Endothelial cell of hepatic sinusoid (primary cell): ENCODE measurements around the gene RGS19.

Experiments
- in situ Hi-C: cut with HindIII; loops from 2 replicates; pipeline ENCODE4 v1.10.0; 2017; ENCODE audit warnings: low sequenced_read_pairs

RGS19 gene

GRCh38 chr20:64108731-64109681 lies 29.7 kb upstream of the RGS19 start:
- in situ Hi-C loops, result no loop called here

- in situ Hi-C loops, result no loop called here
Observed at GRCh38 chr20:64107736-64108457, 28.6 kb upstream of the RGS19 start.

GRCh38 chr20:64106981-64107735 lies 27.8 kb upstream of the RGS19 start, which contains the start of gene NPBWR2:
TSS of gene NPBWR2 (minus strand) at chr20:64107565. CDS start at chr20:64106831, 734 bp downstream.
- in situ Hi-C loops, result no loop called here

DNA sequence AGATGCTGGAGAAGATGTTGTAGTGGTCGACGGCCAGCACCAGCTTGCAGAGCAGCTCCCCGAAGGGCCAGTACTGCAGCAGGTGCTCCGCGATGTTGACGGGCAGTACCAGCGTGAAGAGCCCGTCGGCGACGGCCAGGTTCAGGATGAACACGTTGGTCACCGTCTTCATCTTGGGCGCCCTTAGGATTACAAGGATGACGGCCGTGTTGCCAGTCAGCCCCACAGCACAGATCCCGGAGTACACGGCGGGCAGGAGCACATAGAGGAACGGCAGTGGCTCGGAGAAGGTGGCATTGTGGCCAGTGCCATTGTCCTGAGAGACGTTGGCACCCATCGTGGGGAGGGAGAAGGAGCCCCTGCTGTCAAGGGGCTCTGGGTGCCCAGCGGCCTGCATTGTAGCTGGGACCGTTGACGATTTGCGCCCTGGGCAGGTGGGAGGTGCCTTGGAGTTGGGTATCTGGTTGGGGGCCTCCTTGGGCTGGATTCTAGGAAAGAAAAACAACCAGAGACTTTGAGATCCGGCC lies 27.2 kb upstream of the RGS19 start:
- in situ Hi-C loops, result no loop called here

GRCh38 chr20:64105846-64106434 lies 26.6 kb upstream of the RGS19 start:
- in situ Hi-C loops, result no loop called here

- in situ Hi-C loops, result no loop called here
Observed at GRCh38 chr20:64104667-64105451, 25.5 kb upstream of the RGS19 start.

GRCh38 chr20:64103871-64104666 lies 24.8 kb upstream of the RGS19 start:
- in situ Hi-C loops, result no loop called here

DNA sequence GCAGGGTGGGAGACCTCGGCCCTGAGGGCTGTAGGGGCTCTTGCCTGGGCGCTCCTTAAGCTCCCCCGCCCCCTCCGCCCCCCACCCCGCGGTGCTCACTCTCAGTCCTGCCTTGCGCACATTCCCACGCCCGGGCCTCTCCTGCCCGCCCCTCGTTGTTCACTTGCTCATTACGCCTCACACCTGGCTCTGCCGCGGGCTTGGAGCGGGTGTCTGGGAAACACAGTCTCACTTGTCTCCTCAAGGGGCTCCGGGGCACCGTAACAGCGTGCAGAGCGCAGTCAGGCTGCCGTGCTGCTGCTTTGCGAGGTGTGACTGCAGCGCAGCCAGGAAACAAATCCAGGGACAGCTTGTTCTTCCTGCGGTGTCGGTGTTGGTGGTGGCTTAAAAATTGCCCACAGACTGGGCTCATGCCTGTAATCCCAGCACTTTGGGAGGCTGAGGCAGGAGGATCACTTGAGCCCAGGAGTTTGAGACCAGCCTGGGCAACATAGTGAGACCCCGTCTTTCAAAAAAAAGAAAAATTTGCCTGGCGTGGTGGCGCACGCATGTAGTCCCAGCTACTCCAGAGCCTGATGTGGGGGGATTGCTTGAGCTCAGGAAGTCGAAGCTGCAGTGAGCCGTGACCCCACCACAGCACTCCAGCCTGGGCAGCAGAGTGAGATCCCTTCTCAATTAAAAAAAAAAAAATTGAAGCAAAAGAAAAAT lies 23.5 kb upstream of the RGS19 start:
- in situ Hi-C loops, result no loop called here

GRCh38 chr20:64101731-64102621 lies 22.7 kb upstream of the RGS19 start:
- in situ Hi-C loops, result no loop called here

DNA sequence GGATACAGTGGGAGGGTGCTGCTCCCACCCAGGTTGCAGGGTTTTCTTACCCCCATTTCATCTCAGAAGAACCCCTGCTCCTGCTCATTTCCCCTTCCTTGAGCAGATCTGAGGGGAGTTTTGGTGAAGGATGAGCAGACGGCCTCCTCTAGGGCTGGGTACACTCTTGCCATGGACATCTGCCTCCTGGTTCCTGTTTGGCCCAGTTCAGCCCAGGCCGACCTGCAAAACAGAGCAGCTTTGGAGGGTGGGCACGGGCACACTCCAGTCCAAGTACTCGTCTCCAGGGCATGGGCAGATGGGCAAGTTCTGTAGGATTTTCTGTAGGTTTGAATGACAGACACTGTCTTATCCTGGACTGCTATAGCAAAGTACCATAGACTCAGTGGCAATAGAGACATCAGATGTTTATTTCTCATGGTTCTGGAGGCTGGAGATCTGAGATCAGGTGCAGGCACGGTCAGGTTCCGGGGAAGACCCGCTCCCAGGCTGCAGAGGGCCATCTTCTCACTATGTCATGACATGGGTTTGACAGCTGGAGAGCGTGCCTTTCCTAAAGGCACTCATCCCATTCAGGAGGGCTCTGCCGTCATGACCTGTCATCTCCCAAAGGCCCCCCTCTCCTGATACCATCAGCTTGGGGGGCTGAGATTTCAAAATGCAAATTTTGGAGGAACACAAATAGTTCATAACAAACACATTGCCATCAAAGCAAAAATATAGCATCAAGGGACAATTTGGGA lies 21.8 kb upstream of the RGS19 start:
- in situ Hi-C loops, result no loop called here

GRCh38 chr20:64100566-64100888 lies 21.2 kb upstream of the RGS19 start:
- in situ Hi-C loops, result no loop called here

DNA sequence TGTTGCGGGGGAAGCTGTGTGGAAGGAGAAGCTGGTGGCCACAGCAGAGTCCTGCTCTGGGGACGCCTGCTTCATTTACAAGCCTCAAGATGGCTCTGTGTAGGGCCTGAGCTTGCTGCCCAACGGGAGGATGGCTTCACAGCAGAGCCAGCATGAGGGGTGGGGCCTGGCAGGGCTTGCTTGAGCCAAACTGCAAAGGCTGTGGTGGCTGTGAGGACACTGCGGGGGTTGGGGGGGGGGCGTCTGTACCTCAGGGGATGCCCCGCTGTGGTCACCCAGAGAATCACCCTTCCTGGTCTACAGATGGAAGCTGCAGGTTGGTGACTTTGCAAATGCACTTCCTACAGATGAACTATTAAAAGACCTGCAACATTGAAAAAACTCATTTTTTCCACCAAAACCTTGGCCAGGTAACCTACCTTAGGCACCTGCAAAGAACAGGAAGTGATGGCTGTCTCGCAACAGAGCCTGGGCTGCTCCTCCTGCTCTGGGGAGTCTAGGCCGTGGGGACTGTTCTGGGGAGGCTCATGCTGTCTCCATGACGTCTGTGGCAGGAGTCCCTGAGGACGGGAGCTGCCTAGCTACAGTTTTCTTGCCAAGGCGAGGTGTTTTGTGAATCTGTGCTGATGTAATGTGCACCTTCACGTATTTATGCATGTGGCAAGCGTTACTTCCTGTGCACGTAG lies 20.7 kb upstream of the RGS19 start:
- in situ Hi-C loops, result no loop called here

DNA sequence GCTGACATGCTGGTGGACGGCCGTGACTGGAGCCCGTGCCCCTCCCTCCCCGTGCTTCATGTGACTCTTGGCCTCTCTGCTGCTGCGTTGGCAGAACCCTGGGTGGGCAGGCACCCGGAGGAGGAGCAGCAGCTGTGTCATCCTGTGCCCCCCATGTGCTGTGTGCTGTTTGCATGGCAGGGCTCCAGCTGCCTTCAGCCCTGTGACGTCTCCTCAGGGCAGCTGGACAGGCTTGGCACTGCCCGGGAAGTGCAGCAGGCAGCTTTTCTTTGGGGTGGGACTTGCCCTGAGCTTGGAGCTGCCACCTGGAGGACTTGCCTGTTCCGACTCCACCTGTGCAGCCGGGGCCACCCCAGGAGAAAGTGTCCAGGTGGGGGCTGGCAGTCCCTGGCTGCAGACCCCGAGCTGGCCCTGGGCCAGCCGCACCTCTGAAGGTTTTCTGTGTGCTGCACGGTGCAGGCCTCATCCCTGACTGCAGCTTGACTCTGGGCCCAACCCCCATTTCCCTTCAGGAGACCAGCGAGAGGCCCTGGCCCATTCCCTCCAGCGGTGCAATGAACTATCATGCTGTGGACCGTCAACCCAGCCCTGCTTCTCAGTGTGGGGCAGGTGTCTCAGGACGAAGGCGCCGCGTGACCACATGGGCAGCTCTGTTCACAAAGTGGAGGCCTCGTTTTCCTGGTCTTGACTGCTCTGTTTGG lies 19.9 kb upstream of the RGS19 start:
- in situ Hi-C loops, result no loop called here

- in situ Hi-C loops, result no loop called here
Observed at GRCh38 chr20:64098471-64099013, 19.2 kb upstream of the RGS19 start.

DNA sequence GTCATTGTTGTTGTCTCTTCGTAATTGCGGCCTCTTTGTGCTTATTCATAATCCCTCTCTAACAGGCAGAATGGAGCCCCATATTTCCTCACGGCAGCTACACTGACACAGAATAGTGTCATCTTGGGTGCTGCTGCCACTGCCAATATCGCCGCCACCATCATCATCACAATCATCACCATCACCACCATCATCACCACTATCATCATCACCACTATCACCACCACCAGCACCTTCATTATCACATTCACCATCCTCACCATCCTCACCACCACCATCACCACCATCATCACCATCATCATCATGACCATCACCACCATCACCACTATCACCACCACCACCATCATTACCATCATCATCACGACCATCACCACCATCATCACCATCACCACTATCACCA lies 17.2 kb upstream of the RGS19 start:
- in situ Hi-C loops, result no loop called here
